Mammary epithelial cell (primary cell): ENCODE measurements around the gene PDGFA.

ENCODE experiments used
- CTCF ChIP-seq, 2 donors: IDR thresholded peaks in 1 of 2; conservative IDR thresholded peaks in 1 of 2; 2 replicates each; pipeline ENCODE4 v1.5.1; 2011 to 2012; ENCODE audit warnings: inconsistent platforms in 2 of 2, low read length in 2 of 2, mild to moderate bottlenecking in 2 of 2, control low read depth in 1 of 2, low read depth in 1 of 2; ENCODE audit not compliant: insufficient read depth in 1 of 2; ENCODE audit errors: extremely low read depth in 1 of 2
- EZH2 ChIP-seq: IDR thresholded peaks from 2 replicates; pipeline ENCODE4 v1.6.1; 2012; ENCODE audit warnings: low read length, inconsistent platforms, borderline replicate concordance

GRCh38 chr7:514242-514641, 5.4 kb downstream of the PDGFA start:
- TF ChIP-seq CTCF (conservative IDR thresholded peaks at IDR 0.05 in 1 of 2, IDR thresholded peaks at IDR 0.05 in 1 of 2; ENCODE audit: extremely low read depth in 1 of 2, insufficient read depth in 1 of 2, low read depth in 1 of 2, low read length in 2 of 2) = no peak
- TF ChIP-seq EZH2 = no peak
